GM18858 (cell line): ENCODE measurements around the gene CPT1B.
A peak's percentile ranks its signal among the peaks of the same experiment; 100 is the strongest.
"Not testable (repeated sequence)": the region's sequence is repeated elsewhere in the genome, so short reads cannot be mapped to it uniquely, and the experiment has no call there.

Experiments used
- ATAC-seq: cut with Tn5 transposase; IDR thresholded peaks from one replicate; pipeline ENCODE4 v1.9.1; 2021; ENCODE audit not compliant: unreplicated experiment

The CPT1B gene

DNA sequence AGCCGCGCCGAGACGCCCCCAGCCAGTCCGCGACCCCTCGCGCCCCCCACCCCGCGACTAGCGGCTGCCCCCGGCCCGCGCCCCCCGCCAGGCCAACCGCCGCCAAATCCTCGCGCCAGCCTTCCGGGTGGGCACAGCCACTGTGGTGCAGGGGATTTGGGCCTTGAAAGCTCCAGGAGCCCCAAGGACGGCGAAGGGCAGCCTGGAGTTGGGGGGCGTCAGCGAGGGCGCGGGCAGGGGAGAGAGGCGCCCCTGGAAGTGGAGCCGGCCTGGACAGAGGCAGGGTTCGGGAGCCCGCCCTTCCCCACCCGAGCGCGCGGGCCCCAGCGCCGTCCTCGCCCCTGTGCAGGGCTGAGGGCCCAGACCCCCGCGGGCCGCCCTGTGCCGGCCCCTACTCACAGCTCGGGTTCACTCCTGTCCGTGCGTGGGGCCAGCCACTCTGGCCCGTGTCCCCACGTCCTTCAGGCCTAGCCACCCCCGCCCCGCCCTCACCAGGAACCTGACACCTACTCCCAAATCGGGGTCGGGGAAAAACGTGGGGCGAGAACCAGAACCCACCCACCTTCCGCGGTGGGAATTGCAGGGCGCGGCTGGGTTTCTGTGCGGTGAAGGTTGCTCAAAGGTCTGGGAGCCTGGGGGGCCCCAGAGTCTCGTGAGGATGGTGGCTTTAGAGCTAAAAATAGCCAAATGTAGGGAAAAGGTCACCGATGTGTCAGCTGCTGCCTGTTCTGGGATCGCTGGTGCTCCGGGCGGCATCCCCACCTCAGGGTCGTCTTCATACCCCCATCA lies at the start of gene CPT1B:
Gene CPT1B (minus strand): TSS at position 441 of the 789 bp plus-strand sequence. CDS start 512 bp downstream, outside the sequence.
- no peak for ATAC-seq

DNA sequence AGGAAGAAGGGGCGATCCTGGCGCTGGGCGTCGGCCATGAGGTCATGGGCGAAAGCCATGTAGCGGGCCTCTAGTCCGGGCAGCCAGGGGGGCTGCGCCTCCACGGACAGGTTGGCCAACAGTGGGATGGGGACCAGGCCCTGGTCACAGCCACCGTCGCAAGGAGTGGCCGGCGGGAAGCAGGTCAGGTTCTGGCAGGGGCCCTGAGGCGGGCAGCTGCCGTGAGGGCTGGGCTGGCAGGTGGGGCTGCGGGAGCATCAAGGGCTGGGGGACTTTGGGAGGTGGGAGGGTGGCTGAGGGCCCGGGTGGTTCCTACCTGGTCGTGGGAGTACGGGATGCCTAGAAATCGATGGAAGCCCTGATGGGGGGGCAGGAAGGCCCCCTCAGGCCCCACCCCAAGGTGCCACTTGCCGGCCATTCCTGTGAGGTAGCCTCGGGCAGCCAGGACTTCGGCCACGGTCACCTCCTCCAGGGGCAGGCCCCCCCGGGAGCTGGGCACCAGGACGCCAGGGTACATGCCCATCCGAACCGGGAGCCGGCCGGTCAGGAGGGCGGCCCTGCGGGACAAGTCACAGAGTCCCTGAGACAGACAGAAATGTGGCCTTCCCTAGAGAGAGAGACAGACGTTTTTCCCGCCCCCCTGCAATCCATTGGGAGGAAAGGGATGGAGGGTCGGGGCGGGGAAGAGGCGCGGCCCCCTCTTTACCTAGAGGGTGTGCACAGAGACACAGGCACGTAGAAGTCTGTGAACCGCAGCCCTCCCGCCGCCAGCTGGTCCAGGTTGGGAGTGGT lies 48.8 kb upstream of the CPT1B start:
- ATAC-seq = no peak

DNA sequence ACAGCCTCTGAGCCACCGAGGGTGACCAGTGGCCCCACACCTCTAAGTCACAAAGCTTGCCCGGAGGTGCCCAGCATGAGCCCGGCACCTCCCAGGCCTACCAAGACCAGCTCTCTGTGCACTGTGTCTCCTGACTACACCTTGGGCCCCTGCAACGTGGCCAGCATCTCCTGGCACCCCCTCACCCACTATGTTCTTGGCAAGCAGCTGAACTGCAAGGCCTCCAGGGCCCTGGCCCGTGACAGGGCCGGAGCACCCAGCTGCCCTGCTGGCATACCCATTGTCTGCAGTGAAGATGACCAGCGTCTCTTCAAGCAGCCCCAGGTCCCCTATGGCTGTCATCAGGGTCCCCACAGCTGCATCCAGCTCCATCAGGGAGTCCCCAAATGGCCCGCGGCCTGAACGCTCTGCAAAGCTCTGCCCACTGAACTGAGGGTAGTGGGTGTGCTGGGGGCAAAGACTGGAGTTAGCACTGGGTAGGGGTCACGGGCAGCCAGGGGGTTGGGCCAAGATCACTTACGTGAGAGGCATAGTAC lies 48.2 kb upstream of the CPT1B start:
- no peak for ATAC-seq

DNA sequence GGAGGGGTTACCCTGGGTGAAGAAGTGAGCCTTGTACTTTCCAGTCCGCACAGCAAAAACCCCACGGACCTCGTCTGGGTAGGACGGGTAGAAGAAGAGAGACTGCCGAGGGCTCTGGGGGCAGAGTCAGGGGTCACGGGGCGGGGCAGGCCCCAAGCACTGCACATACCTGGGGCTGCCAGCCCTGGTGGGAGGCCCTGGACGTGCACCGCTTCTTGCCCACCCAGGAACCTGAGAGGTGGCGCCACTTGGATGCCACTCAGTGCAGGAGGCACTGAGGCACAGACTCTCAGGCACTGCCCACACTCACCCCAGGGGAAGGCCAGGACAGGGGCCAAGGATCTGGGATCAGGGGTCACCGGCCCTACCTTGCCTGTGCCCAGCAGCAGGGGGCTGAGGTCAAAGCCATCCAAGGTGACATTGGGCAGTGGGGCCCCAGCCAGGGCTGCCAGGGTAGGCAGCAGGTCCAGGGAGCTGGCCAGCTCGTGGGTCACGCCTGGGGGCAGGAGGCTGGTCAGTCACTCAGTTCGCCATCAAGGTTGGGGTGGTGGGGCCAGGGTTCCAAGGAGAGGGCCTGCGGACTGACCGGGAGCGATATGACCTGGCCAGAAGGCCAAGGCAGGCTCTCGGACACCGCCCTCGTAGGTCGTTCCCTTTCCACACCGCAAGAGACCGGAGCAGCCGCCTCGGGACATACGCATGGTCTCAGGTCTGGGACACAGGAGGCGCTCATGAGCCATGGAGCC lies 47.5 kb upstream of the CPT1B start:
- ATAC-seq = no peak

DNA sequence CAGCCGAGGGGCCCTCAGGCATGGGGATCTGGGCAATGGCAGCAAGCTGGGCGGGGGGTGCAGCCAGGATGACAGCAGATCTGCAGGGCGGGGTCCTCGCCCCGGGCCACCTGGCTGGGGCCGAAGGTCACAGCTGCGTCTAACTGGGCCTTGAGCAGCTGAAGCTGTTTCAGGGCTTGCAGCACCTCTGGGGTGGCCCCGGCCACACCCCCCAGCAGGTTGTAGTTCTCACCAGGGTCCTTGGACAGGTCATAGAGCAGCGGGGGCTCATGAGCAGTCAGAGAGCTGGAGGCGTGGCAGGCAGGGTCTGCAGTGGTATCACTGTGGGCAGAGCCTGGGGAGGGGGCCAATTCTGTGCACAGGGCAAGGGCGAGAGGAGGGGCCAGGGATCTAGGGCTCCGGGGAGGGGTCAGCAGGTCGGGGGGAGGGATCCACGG lies 46.9 kb upstream of the CPT1B start:
- ATAC-seq = no peak

DNA sequence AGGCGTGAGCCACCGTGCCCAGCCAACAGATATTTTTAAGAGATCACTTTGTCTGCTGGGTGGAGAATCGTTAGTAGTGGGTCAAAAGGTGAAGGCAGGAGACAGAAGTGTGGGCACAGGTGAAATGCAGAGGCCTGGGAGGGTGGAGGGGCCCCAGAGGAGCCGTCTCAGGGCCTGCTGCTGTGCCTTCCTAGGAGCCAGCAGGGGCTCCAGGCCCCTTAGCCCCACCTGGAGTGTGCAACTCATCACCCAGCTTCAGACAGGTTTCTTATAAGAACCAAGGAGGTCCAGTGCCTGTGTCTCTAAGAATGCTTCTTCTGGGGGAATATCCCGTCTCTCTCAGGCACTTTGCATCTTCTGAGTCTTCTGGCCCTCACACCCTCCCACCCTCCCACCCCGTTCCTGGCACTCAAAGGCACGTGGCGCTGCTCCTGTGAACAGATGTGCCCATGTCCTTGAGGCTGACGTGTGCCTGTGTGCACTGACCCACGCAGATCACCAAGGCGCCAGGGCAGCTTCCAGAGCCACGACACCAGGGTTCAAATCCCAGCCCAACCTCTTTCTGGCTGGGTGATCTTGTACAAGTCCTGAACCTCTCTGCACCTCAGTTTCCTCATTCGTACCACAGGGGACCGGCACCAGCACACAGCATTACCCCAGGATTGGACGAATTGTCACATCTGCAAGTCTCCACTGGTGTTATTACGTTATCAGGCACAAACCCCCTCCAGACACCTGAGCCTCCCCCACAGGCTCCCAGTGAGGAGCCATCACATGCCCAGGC lies 46.3 kb upstream of the CPT1B start:
- no peak for ATAC-seq

DNA sequence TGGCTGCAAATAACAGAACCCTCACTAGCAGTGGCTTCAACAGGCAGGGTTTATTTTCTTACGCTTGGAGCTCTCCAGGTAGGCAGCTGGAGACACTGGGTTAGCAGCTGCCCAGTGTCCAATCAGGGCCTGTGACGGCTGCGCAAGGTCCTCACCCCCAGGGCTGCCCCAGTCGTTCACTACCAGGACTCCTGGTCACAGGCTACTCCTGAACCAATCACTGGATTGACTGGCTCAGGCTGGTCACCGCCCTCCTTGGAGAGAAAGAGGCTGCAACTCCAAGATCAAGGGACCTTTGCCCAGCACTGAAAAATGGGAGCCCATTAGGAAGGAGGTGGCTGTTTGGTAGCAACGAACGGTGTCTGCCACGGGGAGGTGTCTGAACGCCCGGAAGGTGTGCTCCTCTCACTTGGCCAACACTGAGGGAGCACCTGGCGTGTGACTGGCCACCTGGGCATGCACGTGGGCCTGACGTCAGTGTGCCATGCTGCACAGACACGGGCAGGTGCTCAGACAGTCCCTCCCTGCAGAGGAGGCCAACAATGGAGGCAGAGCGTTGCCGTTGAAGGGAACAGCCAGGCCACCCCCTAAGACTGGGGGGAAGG lies 44.6 kb upstream of the CPT1B start:
- ATAC-seq = no peak

DNA sequence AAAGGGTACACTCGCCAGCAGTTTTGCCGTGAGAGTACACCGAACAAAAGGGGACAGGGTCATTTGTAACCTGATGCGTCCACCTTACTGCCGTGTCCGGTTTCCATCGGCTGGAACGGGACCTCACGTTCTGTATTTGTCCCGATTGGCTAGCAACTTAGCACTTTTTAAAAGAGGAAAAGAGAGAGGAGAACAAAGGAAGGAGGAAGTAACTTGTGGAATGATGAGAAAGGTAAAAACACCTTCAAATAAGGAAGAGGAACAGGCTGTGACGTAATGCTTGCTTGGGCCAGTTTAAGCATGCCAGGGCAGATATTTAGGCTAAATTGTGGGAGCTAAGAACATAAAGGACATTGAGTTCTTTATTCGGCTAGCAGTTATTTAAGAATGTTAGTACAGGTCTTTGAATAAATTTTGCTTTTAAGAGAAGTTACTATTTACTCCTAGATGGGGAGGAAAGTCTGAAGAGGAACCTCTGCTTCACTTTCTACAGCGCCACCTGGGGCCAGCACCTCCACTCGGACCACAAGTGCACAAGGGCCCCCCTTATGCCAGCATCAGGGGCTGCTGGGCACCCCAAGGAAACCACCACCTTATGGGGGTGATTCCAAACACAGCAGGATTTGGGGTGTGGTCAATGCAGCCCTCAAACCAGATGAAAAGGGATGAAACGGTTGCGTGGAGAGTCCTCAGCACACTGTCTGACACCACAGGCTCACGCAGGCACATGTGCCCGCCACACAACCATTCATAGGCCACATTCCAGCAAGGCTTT lies 43.9 kb upstream of the CPT1B start:
- ATAC-seq = no peak

DNA sequence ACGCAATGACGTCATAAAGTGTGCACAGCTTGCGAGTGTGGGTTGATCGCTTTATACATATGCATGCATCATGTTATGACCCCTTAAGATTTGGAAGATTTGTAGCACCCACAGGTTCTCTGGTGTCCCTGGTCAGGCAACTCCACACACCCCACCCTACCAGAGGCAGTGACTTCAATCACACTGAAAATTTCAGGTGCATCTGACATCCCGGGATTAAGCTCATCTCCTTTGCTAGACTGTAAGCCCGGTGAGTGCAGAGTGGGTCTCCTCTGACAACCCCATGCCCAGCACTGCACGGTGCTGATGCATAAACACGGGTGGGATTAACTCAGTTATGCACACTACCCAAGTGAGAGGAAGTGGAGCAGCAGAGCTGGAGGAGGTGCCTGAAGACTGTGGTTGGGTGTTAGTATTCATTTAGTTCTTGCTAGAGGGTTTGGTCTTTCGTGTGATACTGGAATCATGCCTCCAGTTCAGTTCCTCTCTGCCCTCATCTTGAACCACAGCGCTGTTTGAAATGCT lies 43.2 kb upstream of the CPT1B start:
- ATAC-seq = peak; percentile 38

- peak; percentile 26 for ATAC-seq
These were observed 42.5 kb upstream of the CPT1B start for GRCh38 chr22:50620593-50621355.

- not testable (repeated sequence) for ATAC-seq
These were observed 36.1 kb upstream of the CPT1B start for GRCh38 chr22:50614296-50614695.

GRCh38 chr22:50613291-50613981 lies 35.2 kb upstream of the CPT1B start:
- no peak for ATAC-seq

DNA sequence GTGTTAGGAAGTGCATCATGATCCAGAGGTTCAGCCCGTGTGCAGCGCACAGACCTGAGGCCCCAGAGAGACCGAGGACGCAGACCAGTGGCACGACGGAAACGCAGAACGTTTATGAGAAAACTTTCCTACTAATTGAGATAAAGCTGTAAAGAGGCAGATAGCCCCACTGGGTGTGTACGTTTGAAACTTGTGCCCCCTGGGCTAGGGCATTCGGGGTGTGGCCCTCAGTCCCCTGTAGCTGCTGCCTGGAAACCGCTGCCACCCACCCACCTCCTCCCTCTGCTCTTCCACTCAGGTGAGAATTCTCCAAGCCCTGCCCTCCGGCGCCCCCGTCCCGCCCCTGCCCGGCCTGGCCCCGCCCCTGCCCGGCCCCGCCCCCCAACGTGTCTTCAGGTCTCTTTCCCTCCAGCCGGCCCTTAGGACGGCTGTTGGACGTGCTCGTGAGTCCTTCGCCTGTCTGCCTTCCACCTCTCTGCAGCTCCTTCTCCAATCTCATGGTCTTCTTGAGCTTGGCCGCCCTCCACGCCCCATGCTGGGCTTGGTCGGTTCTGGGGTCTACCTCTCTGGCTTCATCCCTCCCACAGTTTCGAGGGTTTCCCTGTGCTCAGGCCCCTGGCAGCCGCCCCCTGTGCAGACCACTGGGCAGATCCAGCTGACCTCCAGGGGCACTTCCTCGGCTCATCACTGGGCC lies 34.4 kb upstream of the CPT1B start:
- no peak for ATAC-seq

DNA sequence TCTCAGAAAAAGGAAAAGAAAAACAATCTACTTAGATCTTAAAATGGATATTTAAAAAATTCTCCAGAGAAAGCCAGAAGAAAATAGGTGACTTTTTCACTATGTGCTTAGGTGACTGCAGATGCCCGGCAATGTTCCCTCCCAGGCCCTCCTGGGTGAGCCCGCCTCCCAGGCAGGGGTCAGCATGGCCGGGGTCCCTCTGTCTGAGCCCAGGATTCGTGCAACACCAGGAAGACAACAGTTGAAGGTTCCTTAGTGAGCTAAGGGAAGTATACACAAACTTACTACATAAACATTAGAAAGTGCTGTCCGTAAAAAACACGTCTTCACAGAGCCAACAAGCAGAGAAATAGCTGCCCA lies 33.9 kb upstream of the CPT1B start:
- ATAC-seq = no peak

GRCh38 chr22:50611341-50612060 lies 33.3 kb upstream of the CPT1B start:
- ATAC-seq = no peak

- ATAC-seq = no peak
These were observed 32.4 kb upstream of the CPT1B start for GRCh38 chr22:50610581-50610980.

DNA sequence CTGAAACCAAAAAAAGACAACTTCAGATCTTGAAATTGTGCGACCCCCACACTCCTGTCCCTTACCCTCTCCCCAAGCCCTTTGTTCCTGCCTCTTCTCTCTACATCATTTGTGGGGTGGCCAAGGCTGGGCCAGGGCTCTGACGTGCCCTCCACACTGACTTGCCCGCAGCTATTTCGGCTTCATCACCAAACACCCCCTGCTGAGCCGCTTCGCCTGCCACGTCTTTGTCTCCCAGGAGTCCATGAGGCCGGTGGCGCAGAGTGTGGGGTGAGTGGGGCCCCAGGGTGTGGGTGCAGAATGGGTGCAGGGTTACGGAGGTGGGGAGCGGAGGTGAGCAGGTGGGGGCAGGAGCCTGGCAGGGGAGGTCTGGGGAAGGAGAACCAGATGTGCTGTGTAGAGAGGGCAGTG lies 31.8 kb upstream of the CPT1B start:
- ATAC-seq = no peak
